Endothelial cell (in vitro differentiated cells): ENCODE results near the gene USP48. TPM values are rescaled to one million over a fixed set of nuclear protein-coding genes. Genes with fewer than 3 reads are reported as not detected.
A peak's percentile ranks its signal among the peaks of the same experiment; 100 is the strongest.

Source experiments
- DNase-seq: peaks from one replicate; pipeline ENCODE4 v3.0.0; 2021; ENCODE audit warnings: low spot score
- H3K27ac Mint-ChIP-seq: one replicate; pipeline ENCODE4 v1.8.0; 2021; ENCODE audit warnings: mixed read lengths, inconsistent platforms; ENCODE audit not compliant: unreplicated experiment
- H3K27me3 Mint-ChIP-seq: one replicate; pipeline ENCODE4 v1.8.0; 2021; ENCODE audit warnings: mild to moderate bottlenecking, moderate library complexity, mixed read lengths, inconsistent platforms; ENCODE audit not compliant: unreplicated experiment
- H3K36me3 Mint-ChIP-seq: one replicate; pipeline ENCODE4 v1.8.0; 2021; ENCODE audit warnings: mild to moderate bottlenecking, low read depth, mixed read lengths, inconsistent platforms; ENCODE audit not compliant: unreplicated experiment
- H3K4me1 Mint-ChIP-seq: one replicate; pipeline ENCODE4 v1.8.0; 2021; ENCODE audit warnings: mild to moderate bottlenecking, mixed read lengths, inconsistent platforms; ENCODE audit not compliant: unreplicated experiment
- H3K4me3 Mint-ChIP-seq: one replicate; pipeline ENCODE4 v1.8.0; 2021; ENCODE audit warnings: mild to moderate bottlenecking, mixed read lengths, inconsistent platforms; ENCODE audit not compliant: unreplicated experiment
- H3K9me3 Mint-ChIP-seq: one replicate; pipeline ENCODE4 v1.8.0; 2021; ENCODE audit warnings: mixed read lengths, inconsistent platforms; ENCODE audit not compliant: unreplicated experiment
- long read RNA-seq: library from polyadenylated mRNA; unstranded; transcript quantifications from one replicate; pipeline ENCODE4 v2.0.0, GENCODE V29; 2020; ENCODE audit not compliant: unreplicated experiment
- total RNA-seq: library from RNA; stranded (reverse); fragmentation: NEBNext Ultra II Directional; extraction: Animal tissue kit (Norgen Biotek cat#: 25700); gene quantifications from one replicate; pipeline ENCODE4 v1.2.1, GENCODE V29; 2021; ENCODE audit not compliant: unreplicated experiment
- TF ChIP-seq, protein P1 (sequence below): fragments of 200-600 bp; sonication (generic); IDR thresholded peaks from one replicate; pipeline ENCODE4 v1.5.0; 2021; ENCODE audit warnings: antibody characterized with exemption; ENCODE audit not compliant: unreplicated experiment

USP48 gene, protein sequence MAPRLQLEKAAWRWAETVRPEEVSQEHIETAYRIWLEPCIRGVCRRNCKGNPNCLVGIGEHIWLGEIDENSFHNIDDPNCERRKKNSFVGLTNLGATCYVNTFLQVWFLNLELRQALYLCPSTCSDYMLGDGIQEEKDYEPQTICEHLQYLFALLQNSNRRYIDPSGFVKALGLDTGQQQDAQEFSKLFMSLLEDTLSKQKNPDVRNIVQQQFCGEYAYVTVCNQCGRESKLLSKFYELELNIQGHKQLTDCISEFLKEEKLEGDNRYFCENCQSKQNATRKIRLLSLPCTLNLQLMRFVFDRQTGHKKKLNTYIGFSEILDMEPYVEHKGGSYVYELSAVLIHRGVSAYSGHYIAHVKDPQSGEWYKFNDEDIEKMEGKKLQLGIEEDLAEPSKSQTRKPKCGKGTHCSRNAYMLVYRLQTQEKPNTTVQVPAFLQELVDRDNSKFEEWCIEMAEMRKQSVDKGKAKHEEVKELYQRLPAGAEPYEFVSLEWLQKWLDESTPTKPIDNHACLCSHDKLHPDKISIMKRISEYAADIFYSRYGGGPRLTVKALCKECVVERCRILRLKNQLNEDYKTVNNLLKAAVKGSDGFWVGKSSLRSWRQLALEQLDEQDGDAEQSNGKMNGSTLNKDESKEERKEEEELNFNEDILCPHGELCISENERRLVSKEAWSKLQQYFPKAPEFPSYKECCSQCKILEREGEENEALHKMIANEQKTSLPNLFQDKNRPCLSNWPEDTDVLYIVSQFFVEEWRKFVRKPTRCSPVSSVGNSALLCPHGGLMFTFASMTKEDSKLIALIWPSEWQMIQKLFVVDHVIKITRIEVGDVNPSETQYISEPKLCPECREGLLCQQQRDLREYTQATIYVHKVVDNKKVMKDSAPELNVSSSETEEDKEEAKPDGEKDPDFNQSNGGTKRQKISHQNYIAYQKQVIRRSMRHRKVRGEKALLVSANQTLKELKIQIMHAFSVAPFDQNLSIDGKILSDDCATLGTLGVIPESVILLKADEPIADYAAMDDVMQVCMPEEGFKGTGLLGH
- 57.9 TPM for total RNA-seq
- long read RNA-seq, partial matches to known transcripts = 16 of 28 reads
- long read RNA-seq, other reads (novel, unspliced or antisense) = 9 of 28 reads

DNA sequence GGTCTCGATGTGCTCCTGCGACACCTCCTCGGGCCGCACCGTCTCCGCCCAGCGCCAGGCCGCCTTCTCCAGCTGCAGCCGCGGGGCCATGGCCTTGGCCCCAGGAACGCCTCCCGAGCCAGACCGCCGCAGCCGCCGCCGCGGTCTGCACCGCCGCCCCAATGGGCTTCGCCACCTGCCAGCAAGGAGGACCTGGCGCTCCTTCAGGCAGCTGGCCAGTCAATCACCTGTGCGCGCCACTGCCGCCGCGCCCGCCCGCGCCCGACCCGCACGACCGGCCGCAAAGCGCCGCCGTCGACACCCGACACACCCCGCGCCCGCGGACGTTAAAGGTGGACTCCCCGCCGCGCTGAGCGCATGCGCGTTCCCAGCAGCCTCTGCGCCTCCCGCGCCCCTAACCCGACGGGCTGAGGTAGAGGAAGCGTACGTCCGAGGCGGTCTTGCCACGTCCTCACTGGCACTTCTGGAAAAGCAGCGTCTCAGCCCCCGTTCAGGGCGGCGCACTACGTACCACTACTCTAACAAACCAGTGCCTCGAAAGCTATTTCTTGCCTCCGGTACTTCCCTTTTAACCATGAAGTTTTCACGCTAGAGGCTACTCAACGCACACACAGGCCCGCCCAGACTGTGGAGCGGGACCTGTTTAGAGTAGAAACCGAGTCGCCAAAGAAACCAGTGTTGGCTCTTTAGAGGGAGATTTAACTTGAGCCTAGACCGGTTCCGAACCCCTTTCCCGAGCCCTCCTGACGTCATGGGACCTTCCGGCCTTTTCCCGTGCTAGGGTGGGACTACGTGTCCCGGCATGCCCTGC is at the start of gene USP48:
USP48 (minus strand) TSS at position 282 of the 811 bp plus-strand sequence; CDS start at position 90, 192 bp downstream.
- peak within 1 kb of the TSS; percentile 95 for H3K4me3 Mint-ChIP-seq
- no peaks in the 10 kb centered on the region for H3K27me3 Mint-ChIP-seq
- peak within 1 kb of the TSS; percentile 100 for H3K27ac Mint-ChIP-seq
- TF ChIP-seq, protein P1, sequence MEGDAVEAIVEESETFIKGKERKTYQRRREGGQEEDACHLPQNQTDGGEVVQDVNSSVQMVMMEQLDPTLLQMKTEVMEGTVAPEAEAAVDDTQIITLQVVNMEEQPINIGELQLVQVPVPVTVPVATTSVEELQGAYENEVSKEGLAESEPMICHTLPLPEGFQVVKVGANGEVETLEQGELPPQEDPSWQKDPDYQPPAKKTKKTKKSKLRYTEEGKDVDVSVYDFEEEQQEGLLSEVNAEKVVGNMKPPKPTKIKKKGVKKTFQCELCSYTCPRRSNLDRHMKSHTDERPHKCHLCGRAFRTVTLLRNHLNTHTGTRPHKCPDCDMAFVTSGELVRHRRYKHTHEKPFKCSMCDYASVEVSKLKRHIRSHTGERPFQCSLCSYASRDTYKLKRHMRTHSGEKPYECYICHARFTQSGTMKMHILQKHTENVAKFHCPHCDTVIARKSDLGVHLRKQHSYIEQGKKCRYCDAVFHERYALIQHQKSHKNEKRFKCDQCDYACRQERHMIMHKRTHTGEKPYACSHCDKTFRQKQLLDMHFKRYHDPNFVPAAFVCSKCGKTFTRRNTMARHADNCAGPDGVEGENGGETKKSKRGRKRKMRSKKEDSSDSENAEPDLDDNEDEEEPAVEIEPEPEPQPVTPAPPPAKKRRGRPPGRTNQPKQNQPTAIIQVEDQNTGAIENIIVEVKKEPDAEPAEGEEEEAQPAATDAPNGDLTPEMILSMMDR = no peak
- no peaks in the 10 kb centered on the region for H3K9me3 Mint-ChIP-seq
- H3K36me3 Mint-ChIP-seq = peaks cover 11% of the 10 kb centered on the region
- DNase-seq = peak; percentile 97
- peaks cover 17% of the 10 kb centered on the region for H3K4me1 Mint-ChIP-seq

DNA sequence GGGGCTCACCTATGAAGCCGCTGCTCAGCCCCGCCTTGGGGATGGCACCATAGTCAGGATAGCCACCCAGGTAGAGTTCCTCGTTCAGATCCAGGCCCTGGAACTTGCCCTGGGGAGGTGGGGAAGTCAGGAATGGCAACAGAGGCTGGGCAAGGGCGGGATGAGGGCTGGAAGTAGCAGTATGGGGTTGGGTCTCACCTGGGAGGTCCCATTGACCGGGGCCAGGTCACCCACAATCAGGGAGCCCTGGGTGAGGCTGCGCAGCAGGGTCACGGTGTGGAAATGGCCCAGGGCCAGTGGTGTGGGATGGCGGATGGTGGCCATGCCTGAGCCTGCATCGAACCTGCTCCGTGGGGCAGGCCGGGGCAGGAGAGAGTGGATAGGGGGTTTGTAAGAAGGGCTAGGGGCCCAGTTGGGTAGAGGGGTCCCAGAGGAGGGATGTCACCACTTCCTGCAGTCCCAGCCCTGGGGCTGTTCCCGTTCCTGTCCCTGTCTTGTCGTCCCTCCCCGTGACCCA is 48.6 kb upstream of the USP48 start:
- DNase-seq = no peak
- TF ChIP-seq, protein P1 = no peak
- H3K9me3 Mint-ChIP-seq = no peaks in the 10 kb centered on the region
- H3K36me3 Mint-ChIP-seq = peaks cover 53% of the 10 kb centered on the region
- H3K27me3 Mint-ChIP-seq = peaks cover 19% of the 10 kb centered on the region
- no peaks in the 10 kb centered on the region for H3K4me1 Mint-ChIP-seq
- H3K27ac Mint-ChIP-seq = no peak overlapping the region
- peak overlapping the region; percentile 66 for H3K4me3 Mint-ChIP-seq

DNA sequence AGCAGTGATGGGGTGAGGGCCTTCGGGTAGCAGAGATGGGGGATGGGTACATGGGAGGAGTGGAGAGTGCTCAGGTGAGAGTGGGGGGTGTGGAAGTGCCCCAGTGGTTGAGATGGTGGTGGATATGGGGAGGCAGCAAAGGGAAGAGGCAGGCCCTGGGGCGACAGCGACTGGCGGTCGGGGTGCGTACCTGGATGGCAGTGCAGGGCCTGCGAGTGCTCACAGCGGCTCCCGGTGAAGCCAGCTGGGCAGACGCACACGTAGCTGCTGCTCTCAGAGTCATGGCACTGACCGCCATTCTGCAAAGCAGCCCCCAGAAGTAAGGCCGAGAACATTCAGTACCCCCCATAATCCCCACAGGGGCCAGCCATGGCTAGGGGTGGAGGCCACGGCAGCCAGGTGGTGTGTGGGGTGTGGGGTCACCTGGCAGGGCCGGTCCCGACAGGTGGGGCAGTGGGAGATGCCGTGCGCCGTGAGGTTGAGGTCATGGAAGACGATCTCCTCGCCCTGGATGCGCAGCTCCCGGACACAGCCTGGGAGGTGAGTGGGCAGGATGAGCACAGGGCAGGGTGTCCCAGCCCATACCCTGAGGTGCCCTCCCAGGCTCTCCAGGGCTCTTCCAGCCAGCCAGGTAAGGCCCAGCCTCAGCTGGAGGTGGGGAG is 48.0 kb upstream of the USP48 start:
- H3K4me1 Mint-ChIP-seq = no peaks in the 10 kb centered on the region
- peaks cover 51% of the 10 kb centered on the region for H3K36me3 Mint-ChIP-seq
- H3K4me3 Mint-ChIP-seq = no peak overlapping the region
- no peak overlapping the region for H3K27ac Mint-ChIP-seq
- H3K27me3 Mint-ChIP-seq = peaks cover 20% of the 10 kb centered on the region
- TF ChIP-seq, protein P1 = no peak
- no peaks in the 10 kb centered on the region for H3K9me3 Mint-ChIP-seq
- DNase-seq = no peak

DNA sequence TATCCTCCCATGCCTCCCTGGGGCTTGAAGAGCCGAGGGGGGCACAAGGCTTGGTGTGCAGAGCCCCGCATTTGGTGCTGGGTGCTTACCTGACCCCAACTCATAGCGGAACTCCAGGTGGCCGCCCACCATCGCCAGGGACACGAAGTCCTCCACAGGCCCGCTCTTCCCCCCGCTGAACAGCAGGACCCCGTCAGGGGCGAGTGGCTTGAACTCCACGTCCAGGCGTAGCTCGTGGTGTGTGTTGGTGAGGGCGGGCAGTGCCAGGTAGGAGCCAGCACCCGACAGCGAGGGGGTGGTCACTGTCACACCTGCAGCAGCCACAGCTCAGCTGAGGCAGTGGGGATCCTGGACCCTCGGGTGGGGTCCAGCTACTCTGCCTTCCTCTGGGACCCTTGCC is 46.3 kb upstream of the USP48 start:
- Mint-ChIP-seq H3K27ac (no peak overlapping the region), H3K4me1 (no peaks in the 10 kb centered on the region), H3K9me3 (no peaks in the 10 kb centered on the region), H3K27me3 (peaks cover 10% of the 10 kb centered on the region), H3K36me3 (peaks cover 38% of the 10 kb centered on the region), H3K4me3 (no peak overlapping the region)
- TF ChIP-seq, protein P1 = no peak
- no peak for DNase-seq
